AG04449 (cell line): ENCODE data around the gene PTGIS.

Experiments
- CTCF ChIA-PET: fragments of 350-600 bp; formaldehyde crosslinking; extraction: SDS; loops from one replicate; lab custom pipeline; 2021; ENCODE audit warnings: antibody characterized with exemption; lab: Yijun Ruan, JAX
- POLR2A ChIA-PET: fragments of 400-600, 350-600 bp; formaldehyde crosslinking; extraction: SDS; loops from one replicate; lab custom pipeline; 2020; ENCODE audit warnings: antibody characterized with exemption, inconsistent platforms; lab: Yijun Ruan, JAX
- DNase-seq: peaks from one replicate; pipeline ENCODE4 v3.0.0-alpha.2; 2010; ENCODE audit warnings: low read depth, low spot score
- H3K4me3 ChIP-seq: 2 replicates; pipeline ENCODE4 v1.5.1; 2011; ENCODE audit warnings: low read depth, mild to moderate bottlenecking, control low read depth, low read length
- TF ChIP-seq, protein P1 (sequence below): IDR thresholded peaks from one replicate; pipeline ENCODE4 v1.5.1; 2011; ENCODE audit warnings: mild to moderate bottlenecking, moderate library complexity, low read length, control low read depth, inconsistent platforms; ENCODE audit not compliant: insufficient read depth; ENCODE audit errors: missing control alignments

Gene PTGIS

DNA sequence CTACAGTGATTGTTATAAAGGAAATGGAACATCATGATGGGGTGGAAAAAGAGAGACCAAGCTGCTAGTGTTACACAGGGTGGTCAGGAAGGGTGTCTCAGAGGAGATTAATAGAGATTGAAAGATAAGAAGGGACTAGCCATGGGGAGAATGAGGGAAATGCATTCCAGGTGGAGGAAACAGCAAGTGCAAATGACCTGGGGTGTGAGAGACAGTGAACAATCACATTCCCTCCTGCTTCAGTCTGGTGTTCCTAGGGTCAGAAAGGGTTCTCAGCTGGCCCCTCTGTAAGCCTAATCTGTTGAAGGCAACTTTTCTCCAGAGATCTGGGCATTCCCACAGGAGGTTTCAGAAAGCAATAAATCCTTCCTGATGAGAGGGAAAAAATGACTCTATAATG is 81.9 kb downstream of the PTGIS start:
- no peak overlapping the region for H3K4me3 ChIP-seq
- CTCF ChIA-PET, result interaction anchor here (0.9 to 6.0 kb wide), 6 partner anchors 9 to 152 kb away, joined by 3 to 241 read pairs (median 16); no protein-coding TSS in a partner anchor
- POLR2A ChIA-PET, result no interaction called here
- TF ChIP-seq, protein P1, sequence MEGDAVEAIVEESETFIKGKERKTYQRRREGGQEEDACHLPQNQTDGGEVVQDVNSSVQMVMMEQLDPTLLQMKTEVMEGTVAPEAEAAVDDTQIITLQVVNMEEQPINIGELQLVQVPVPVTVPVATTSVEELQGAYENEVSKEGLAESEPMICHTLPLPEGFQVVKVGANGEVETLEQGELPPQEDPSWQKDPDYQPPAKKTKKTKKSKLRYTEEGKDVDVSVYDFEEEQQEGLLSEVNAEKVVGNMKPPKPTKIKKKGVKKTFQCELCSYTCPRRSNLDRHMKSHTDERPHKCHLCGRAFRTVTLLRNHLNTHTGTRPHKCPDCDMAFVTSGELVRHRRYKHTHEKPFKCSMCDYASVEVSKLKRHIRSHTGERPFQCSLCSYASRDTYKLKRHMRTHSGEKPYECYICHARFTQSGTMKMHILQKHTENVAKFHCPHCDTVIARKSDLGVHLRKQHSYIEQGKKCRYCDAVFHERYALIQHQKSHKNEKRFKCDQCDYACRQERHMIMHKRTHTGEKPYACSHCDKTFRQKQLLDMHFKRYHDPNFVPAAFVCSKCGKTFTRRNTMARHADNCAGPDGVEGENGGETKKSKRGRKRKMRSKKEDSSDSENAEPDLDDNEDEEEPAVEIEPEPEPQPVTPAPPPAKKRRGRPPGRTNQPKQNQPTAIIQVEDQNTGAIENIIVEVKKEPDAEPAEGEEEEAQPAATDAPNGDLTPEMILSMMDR, result no peak
- no peak for DNase-seq

DNA sequence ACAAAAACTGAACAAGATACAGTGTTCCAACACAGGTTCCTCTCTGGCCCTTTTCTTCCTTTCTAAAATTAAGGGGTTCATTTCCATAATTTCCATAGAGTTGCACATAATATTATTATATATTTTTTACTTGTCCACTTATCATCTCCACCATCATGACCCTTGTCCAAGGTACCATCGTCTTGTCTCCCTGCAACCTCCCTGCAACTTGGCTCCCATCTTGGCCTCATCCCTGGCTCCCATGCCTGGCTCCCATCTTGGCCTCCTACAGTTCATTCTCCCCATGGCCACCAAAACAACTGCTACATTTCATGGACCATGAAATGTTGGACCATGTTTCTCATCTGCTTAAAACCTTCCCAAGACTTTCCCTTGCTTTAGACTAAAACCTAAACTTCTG is 82.4 kb downstream of the PTGIS start:
- DNase-seq, result no peak
- TF ChIP-seq, protein P1, result no peak
- ChIA-PET POLR2A (no interaction called here), CTCF (interaction anchor here (0.9 to 6.0 kb wide), 9 partner anchors 10 to 159 kb away, joined by 3 to 241 read pairs (median 17); no protein-coding TSS in a partner anchor)
- H3K4me3 ChIP-seq, result no peak overlapping the region

DNA sequence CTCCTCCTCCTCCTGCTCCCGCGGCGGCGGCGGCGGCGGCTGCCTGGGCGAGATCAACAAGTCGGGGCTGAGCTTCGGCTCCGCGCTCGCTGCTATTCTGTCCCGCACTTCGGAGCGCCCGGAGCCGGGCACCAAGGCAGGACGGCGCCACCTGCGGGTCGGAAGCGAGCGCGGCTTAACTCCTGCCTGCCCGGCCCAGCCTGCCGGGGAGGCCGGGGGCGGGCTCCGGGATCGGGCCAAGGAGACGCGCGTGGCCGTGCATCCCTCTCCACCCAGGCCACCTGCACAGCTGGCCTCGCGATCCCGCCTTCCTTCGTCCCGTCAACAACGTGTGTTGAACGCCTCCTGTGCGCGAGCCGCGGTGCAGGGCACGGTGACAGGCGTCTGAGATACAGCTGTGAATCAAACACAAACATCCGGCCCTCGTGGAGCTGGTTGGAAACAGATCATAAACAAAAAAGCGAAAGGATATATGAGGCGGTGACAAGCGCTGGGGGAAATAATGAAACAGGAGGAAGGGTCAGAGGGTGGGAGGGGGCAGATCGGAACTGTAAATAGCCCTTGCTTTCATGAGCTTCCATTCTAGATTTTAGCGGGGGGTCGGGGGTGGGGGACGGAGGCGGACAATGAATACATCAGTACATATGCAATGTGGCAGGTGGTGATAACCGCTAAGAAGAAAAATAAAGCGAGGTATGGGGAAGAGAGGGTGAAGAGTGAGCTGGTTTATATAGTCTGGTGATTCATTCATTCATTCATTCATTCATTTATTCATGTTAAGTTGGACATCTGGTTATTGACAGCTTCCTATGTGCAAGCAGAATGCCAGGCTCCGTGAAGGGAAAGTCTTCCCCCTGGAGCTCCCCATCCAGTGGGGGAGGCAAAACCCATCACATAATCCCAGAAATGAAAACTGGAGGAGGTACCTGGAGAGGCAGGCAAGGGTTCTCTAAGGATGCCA is 83.5 kb downstream of the PTGIS start:
- TF ChIP-seq, protein P1, result peak; percentile 91
- peak overlapping the region; percentile 55 for H3K4me3 ChIP-seq
- ChIA-PET POLR2A (no interaction called here), CTCF (interaction anchor here (0.5 to 6.0 kb wide), 43 partner anchors 8 to 429 kb away, joined by 3 to 241 read pairs (median 4); no protein-coding TSS in a partner anchor)
- peak; percentile 5 for DNase-seq

DNA sequence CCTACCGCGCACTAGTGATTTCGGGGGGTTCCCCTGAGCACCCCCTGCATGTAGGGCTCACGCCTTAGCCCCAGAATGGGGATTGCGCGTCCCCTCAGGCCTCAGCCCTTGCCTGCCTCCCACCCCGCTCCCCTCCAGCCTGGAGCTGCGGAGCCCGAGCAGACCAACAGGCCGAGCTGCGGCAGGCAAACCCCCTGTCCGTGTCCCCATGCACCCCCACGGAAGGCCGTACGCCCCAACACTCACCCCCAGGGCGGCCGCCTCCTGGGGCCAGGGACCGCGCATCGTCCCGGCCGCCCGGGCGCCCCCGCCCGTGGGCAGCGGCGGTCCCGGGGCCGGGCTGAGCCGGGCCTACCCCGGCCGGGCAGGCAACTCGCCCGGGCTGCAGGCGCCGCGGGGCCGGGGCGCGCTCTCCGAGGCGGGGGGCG is 84.2 kb downstream of the PTGIS start:
- CTCF ChIA-PET, result interaction anchor here (0.5 to 6.0 kb wide), 30 partner anchors 8 to 430 kb away, joined by 3 to 241 read pairs (median 5); no protein-coding TSS in a partner anchor
- peak overlapping the region; percentile 12; the same call in 1 of the 2 replicates for H3K4me3 ChIP-seq
- no peak for DNase-seq
- POLR2A ChIA-PET, result no interaction called here
- TF ChIP-seq, protein P1, result no peak

DNA sequence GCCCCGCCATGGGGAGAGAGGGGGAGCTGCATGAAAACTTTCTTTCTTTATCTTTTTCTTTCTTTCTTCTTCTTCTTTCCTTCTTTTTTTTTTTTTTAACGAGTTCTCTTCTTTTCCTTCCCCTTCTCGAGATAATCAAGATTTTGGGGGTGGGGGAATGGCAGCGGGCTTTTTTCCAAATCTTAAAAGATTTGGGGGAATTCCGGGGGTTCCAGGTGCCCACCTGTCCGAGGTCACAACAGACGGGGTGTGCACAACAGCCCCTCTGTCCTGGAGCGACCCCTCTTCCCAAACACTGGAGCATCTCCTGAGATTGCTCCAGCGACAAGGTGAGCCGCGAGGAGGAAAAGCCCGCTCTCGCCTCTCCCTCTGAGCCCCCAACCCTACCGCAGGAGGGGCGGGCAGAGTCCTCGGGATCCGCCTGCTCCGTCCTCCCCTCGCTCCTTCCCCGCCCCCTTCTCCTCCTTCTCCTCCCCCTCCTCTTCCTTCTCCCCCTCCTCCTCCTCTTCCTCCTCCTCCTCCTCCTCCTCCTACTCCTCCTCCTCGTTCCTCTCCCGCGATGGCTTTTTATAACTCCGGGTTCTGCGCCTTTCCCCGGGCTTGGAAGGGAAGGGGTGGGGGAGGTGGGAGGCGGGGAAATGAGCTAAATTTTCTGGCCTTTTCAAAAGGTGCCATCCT is 84.8 kb downstream of the PTGIS start:
- ChIA-PET POLR2A (no interaction called here), CTCF (interaction anchor here (1.0 to 6.0 kb wide), 12 partner anchors 8 to 430 kb away, joined by 3 to 241 read pairs (median 6); no protein-coding TSS in a partner anchor)
- TF ChIP-seq, protein P1, result no peak
- DNase-seq, result no peak
- H3K4me3 ChIP-seq, result no peak overlapping the region
